Fibroblast of mammary gland (primary cell): ENCODE results near the gene IFNA17.

ENCODE experiments used
- DNase-seq: peaks from one replicate; pipeline ENCODE4 v3.0.0-alpha.2; 2010; ENCODE audit warnings: low read depth
- H3K4me3 ChIP-seq: 2 replicates; pipeline ENCODE4 v1.5.1; 2011; ENCODE audit warnings: low read depth, mild to moderate bottlenecking, low read length, moderate library complexity; ENCODE audit not compliant: control insufficient read depth
- TF ChIP-seq, protein P1 (sequence below): conservative IDR thresholded peaks from 2 replicates; pipeline ENCODE4 v1.5.1; 2011; ENCODE audit warnings: low read depth, low read length, inconsistent platforms; ENCODE audit not compliant: control insufficient read depth, insufficient read depth

Gene IFNA17

DNA sequence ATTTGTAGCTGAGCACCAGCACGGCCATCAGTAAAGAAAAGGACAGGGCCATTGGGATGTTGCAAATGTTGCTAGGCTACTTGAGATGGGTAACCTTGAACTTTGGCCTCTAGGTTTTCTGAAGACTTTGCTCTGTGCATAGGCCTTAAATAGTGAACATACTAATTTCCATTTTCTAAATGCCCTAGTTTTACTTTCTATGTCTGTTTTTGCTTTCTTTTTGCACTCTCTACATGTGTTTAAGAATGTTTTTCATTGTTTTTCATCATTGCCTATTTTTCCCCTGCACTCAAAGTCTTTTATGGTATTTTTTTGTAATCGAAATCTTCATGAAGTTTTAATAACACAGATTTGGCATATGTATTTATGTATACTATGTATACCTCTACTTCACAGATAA, at the start of gene IFNA17:
IFNA17 (minus strand) TSS at position 101 of the 400 bp plus-strand sequence; CDS start at position 52, 49 bp downstream.
- no peak for DNase-seq
- TF ChIP-seq, protein P1, sequence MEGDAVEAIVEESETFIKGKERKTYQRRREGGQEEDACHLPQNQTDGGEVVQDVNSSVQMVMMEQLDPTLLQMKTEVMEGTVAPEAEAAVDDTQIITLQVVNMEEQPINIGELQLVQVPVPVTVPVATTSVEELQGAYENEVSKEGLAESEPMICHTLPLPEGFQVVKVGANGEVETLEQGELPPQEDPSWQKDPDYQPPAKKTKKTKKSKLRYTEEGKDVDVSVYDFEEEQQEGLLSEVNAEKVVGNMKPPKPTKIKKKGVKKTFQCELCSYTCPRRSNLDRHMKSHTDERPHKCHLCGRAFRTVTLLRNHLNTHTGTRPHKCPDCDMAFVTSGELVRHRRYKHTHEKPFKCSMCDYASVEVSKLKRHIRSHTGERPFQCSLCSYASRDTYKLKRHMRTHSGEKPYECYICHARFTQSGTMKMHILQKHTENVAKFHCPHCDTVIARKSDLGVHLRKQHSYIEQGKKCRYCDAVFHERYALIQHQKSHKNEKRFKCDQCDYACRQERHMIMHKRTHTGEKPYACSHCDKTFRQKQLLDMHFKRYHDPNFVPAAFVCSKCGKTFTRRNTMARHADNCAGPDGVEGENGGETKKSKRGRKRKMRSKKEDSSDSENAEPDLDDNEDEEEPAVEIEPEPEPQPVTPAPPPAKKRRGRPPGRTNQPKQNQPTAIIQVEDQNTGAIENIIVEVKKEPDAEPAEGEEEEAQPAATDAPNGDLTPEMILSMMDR: no peak

DNA sequence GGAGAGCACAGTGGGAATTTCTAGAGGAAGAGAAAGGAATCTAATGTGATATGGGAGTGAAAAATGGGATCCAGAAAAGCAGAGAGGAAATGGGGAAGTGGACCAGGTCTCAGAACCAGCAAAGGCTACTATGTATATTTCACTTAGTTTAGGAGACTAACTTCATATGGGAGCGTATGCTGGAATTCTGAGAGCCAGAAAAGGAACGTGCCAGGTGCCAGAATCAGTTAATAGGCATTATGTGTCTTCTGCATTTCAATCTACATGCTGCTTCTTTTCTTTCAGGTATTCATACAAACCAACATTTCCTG, 40.3 kb upstream of the IFNA17 start:
- H3K4me3 ChIP-seq: no peak overlapping the region
- TF ChIP-seq, protein P1: no peak
- no peak for DNase-seq

More for the DNA sequence above, at the start of gene IFNA17:
- H3K4me3 ChIP-seq: no peak within 1 kb of the TSS

DNA sequence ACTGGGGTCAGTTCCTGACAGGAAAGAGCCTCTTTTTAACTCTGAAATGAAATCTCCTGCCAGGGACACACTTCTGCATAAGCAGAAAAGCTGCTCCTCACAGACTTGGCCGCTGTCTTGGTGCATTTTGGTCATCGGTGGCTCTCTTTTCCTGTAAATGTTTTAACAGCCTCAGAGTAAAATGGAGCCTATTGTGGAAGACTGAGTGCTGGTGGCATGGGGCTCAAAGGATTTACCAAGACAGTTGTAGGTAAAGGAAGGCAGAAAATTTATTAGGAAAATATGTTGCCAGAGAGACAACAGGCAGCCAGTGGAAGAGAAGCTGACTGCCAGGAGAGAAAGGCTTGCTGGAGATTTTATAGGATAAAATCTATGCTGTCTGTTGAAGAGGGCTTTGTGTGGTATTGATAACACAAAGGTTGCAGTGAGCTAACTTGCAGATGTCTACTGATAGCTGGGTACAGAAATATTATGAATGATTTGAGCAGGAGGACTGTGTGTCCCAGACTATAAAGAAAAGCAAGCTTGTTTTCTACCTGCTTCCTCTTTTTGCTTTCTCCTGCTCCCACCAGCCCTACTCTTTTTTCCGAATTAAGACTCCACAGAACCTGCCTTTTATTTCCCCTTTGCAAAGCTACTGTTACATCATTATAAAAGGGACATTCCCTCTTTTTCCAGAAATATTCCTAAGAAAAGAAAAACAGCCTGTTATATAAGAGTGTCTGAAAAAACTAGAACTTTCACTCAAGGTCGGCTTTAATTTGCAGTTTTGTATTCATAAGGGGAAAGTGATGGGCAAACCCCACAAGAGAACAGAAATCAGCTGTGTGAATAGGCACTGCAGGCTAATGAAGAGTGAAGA, 39.7 kb upstream of the IFNA17 start:
- DNase-seq: no peak
- TF ChIP-seq, protein P1: no peak
- no peak overlapping the region for H3K4me3 ChIP-seq

DNA sequence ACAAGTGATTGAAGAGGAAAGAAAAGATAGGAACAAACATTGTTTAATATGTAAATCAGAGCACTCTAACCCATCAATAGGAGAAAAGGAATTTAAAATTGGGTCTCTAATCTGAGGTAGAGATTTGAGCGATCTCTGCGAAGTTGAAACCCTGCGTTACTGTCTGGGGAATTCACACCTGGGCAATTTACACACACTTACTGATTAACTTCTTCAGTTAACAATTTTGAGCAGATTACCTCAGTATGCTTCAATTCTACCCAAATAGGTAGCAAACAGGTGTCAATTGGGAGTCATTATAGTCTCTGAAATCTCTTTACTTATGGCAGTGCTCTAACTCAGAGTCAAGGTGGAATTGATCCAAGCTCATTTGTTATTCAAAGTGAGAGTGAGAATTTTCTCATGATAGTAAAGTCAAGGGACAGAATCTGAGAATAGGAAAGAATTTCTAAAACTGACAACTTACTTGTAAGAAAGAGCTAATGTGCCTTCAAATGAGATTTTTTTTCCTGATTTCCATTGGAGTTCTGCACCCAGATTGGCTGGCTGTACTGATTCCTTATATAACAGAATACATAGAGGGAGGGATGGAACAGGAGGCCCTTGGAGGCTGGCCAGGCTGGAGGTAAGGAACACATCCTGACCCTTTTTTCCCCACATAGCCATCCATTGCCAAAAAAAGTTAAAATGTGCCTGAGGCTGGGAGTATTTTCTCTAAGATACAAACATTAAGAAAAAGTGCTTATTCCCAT, 38.9 kb upstream of the IFNA17 start:
- H3K4me3 ChIP-seq: no peak overlapping the region
- TF ChIP-seq, protein P1: no peak
- no peak for DNase-seq

DNA sequence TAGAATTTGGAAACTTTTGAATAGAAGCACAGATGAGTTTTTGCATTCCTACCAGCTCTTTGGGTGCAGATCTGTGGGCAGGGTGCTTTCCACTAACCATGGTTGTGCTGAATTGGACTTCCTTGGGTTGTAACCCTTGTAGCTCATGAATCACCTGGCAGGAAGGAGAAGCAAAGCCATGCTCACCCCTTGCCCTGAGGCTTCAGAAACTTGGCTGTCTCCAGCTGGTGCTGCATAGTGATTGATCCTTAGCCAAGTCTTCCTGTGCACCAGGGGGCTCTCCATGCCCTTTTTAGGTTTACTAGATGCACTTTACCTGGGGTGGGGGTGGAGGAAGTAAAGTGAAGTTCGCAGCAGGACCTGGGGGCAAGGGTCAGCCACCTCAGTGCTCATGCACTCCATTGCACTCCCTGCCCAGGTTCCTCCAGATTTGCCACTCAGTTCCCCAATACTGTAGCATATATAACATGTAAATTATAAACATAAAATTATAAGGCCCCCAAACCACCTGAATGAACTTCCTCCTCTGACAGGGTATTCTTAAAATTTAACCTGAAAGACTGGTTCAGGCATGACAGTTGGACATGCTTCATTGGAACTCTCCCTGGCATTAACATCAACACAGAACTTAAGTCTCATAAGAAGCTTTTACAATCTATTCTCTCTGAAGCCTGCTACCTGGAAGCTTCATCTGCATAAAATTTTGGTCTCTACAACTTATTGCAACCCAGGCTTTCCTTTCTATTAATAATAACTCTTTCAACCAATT, 37.6 kb upstream of the IFNA17 start:
- TF ChIP-seq, protein P1: no peak
- H3K4me3 ChIP-seq: no peak overlapping the region
- no peak for DNase-seq

DNA sequence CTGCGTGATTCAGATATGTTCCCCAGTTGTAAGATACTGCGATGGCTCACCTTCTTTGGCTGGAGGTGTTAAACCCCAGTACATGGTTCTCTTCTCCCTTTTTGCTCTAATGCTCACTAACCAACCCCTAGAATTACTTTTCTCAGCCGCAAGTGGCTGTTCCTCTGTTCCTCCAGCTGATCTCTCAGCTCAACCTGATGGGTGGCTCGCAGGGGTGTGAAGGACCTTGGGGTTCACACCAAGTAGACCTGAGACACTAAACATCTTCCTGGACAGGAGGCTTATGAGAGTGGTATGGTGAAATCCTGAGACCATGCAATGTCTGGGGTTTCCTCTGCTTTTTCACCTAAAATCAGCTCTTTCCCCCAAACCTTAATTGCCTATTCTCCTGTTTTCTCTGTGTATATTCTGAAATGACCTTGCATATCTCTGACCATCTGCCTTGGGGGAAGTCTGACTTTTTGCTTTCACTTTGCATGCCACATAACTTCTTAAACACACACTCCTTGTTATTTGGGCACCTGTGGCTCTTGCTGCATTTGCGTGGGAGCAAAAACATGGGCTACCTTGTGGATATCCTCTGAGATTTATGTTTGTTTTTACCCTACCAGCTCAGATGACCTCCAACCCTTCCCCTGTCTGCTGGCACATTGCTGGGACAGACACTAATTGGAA, 27.7 kb upstream of the IFNA17 start:
- no peak overlapping the region for H3K4me3 ChIP-seq
- no peak for DNase-seq
- TF ChIP-seq, protein P1: no peak
